ENCODE measurements around the gene UBAC2. TPM values are rescaled to one million over a fixed set of nuclear protein-coding genes. Genes with fewer than 3 reads are reported as not detected.

UBAC2 gene
- total RNA-seq, 4 donors from 2014 or later: 54.4 to 65.9 (median 59.5) TPM

- H3K36me3 ChIP-seq: no peaks in the 10 kb centered on the region
- intact Hi-C loops (cut with DNase I; ENCODE audit: low total_unique reads): no loop called here
- no peaks in the 10 kb centered on the region for H3K4me1 ChIP-seq
- H3K9me3 ChIP-seq: no peaks in the 10 kb centered on the region
- H3K27me3 ChIP-seq: no peaks in the 10 kb centered on the region
- H3K4me3 ChIP-seq: no peak overlapping the region
- TF ChIP-seq CTCF (IDR thresholded peaks at IDR 0.05) (no peak), POLR2A (IDR thresholded peaks at IDR 0.05) (no peak)
- no peak for DNase-seq
- no peak overlapping the region for H3K27ac ChIP-seq
Measured at GRCh38 chr13:99185606-99186005, 15.0 kb upstream of the UBAC2 start.

GRCh38 chr13:99190147-99190985 lies 10.3 kb upstream of the UBAC2 start:
- no peaks in the 10 kb centered on the region for H3K4me1 ChIP-seq
- no peaks in the 10 kb centered on the region for H3K36me3 ChIP-seq
- no peak for DNase-seq
- TF ChIP-seq POLR2A (IDR thresholded peaks at IDR 0.05) (no peak), CTCF (IDR thresholded peaks at IDR 0.05) (no peak)
- H3K9me3 ChIP-seq: no peaks in the 10 kb centered on the region
- no peak overlapping the region for H3K27ac ChIP-seq
- no peaks in the 10 kb centered on the region for H3K27me3 ChIP-seq
- H3K4me3 ChIP-seq: no peak overlapping the region
- intact Hi-C loops (cut with DNase I; ENCODE audit: low total_unique reads): no loop called here

- DNase-seq: no peak
- Histone ChIP-seq H3K36me3 (no peaks in the 10 kb centered on the region), H3K9me3 (no peaks in the 10 kb centered on the region), H3K4me3 (no peak overlapping the region), H3K27me3 (no peaks in the 10 kb centered on the region), H3K4me1 (no peaks in the 10 kb centered on the region), H3K27ac (no peak overlapping the region)
- TF ChIP-seq CTCF (IDR thresholded peaks at IDR 0.05) (no peak), POLR2A (IDR thresholded peaks at IDR 0.05) (no peak)
- intact Hi-C loops (cut with DNase I; ENCODE audit: low total_unique reads): no loop called here
Measured at GRCh38 chr13:99191336-99191899, 9.2 kb upstream of the UBAC2 start.

GRCh38 chr13:99191900-99192399 lies 8.7 kb upstream of the UBAC2 start:
- Histone ChIP-seq H3K27ac (no peak overlapping the region), H3K27me3 (no peaks in the 10 kb centered on the region), H3K9me3 (no peaks in the 10 kb centered on the region), H3K4me3 (no peak overlapping the region), H3K4me1 (no peaks in the 10 kb centered on the region), H3K36me3 (no peaks in the 10 kb centered on the region)
- no peak for TF ChIP-seq POLR2A (IDR thresholded peaks at IDR 0.05)
- no peak for TF ChIP-seq CTCF (IDR thresholded peaks at IDR 0.05)
- intact Hi-C loops (cut with DNase I; ENCODE audit: low total_unique reads): no loop called here
- DNase-seq: no peak

- no peaks in the 10 kb centered on the region for H3K4me1 ChIP-seq
- no peak for DNase-seq
- H3K27me3 ChIP-seq: no peaks in the 10 kb centered on the region
- no peaks in the 10 kb centered on the region for H3K36me3 ChIP-seq
- intact Hi-C loops (cut with DNase I; ENCODE audit: low total_unique reads): no loop called here
- no peak overlapping the region for H3K27ac ChIP-seq
- no peaks in the 10 kb centered on the region for H3K9me3 ChIP-seq
- no peak overlapping the region for H3K4me3 ChIP-seq
- no peak for TF ChIP-seq CTCF (IDR thresholded peaks at IDR 0.05)
- no peak for TF ChIP-seq POLR2A (IDR thresholded peaks at IDR 0.05)
Measured at GRCh38 chr13:99192480-99192879, 8.2 kb upstream of the UBAC2 start.

Measured in uterus (tissue), 4 donors.